NCI-H1930 (cell line): ENCODE data around the gene RIPOR3.
"Not testable (repeated sequence)": the region's sequence is repeated elsewhere in the genome, so short reads cannot be mapped to it uniquely, and the experiment has no call there.

ENCODE experiments used
- DNase-seq, 2 experiments: peaks; one replicate each; lab custom pipeline; 2025; lab: John Stamatoyannopoulos, UW

The RIPOR3 gene

GRCh38 chr20:50680105-50680960 lies 11.0 kb downstream of the RIPOR3 start:
- no peak for DNase-seq

GRCh38 chr20:50679753-50680104 lies 11.6 kb downstream of the RIPOR3 start:
- DNase-seq = no peak

GRCh38 chr20:50678169-50678898 lies 13.0 kb downstream of the RIPOR3 start:
- DNase-seq = no peak

GRCh38 chr20:50676858-50677257 lies 14.5 kb downstream of the RIPOR3 start:
- no peak for DNase-seq

GRCh38 chr20:50676377-50676731 lies 15.0 kb downstream of the RIPOR3 start:
- not testable (repeated sequence) for DNase-seq

GRCh38 chr20:50675671-50676376 lies 15.5 kb downstream of the RIPOR3 start:
- DNase-seq = no peak

GRCh38 chr20:50674138-50674825 lies 17.1 kb downstream of the RIPOR3 start:
- no peak for DNase-seq

GRCh38 chr20:50673466-50674137 lies 17.7 kb downstream of the RIPOR3 start:
- no peak for DNase-seq

- no peak for DNase-seq
Measured at GRCh38 chr20:50673146-50673465, 18.2 kb downstream of the RIPOR3 start.

GRCh38 chr20:50672400-50673145 lies 18.8 kb downstream of the RIPOR3 start:
- DNase-seq = no peak

GRCh38 chr20:50671626-50672025 lies 19.7 kb downstream of the RIPOR3 start:
- DNase-seq = no peak

GRCh38 chr20:50671010-50671409 lies 20.3 kb downstream of the RIPOR3 start:
- DNase-seq = not testable (repeated sequence)

GRCh38 chr20:50670126-50670862 lies 21.0 kb downstream of the RIPOR3 start:
- no peak for DNase-seq

GRCh38 chr20:50668798-50669197 lies 22.5 kb downstream of the RIPOR3 start:
- no peak for DNase-seq

GRCh38 chr20:50668326-50668725 lies 23.0 kb downstream of the RIPOR3 start:
- no peak for DNase-seq

- no peak for DNase-seq
Measured at GRCh38 chr20:50666709-50667298, 24.5 kb downstream of the RIPOR3 start.

- DNase-seq = no peak
Measured at GRCh38 chr20:50664254-50664653, 27.1 kb downstream of the RIPOR3 start.

- no peak for DNase-seq
Measured at GRCh38 chr20:50663095-50663821, 28.1 kb downstream of the RIPOR3 start.

- no peak for DNase-seq
Measured at GRCh38 chr20:50659975-50660670, 31.2 kb downstream of the RIPOR3 start.
